Parietal lobe (tissue), 2 donors: ENCODE measurements around the gene ASCC1. TPM values are rescaled to one million over a fixed set of nuclear protein-coding genes. Genes with fewer than 3 reads are reported as not detected.

Source experiments
- small RNA-seq: library from RNA; depleted of rRNA; stranded (forward); fragments of <200 nt; gene quantifications from one replicate; pipeline ENCODE3, GENCODE V24; 2014; ENCODE audit warnings: low replicate concordance
- total RNA-seq: library from RNA; depleted of rRNA; stranded (reverse); fragments of >200 nt; gene quantifications from one replicate; pipeline ENCODE4 v1.2.3, GENCODE V29; 2014

The ASCC1 gene, protein sequence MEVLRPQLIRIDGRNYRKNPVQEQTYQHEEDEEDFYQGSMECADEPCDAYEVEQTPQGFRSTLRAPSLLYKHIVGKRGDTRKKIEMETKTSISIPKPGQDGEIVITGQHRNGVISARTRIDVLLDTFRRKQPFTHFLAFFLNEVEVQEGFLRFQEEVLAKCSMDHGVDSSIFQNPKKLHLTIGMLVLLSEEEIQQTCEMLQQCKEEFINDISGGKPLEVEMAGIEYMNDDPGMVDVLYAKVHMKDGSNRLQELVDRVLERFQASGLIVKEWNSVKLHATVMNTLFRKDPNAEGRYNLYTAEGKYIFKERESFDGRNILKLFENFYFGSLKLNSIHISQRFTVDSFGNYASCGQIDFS
- 38.2 TPM for total RNA-seq

DNA sequence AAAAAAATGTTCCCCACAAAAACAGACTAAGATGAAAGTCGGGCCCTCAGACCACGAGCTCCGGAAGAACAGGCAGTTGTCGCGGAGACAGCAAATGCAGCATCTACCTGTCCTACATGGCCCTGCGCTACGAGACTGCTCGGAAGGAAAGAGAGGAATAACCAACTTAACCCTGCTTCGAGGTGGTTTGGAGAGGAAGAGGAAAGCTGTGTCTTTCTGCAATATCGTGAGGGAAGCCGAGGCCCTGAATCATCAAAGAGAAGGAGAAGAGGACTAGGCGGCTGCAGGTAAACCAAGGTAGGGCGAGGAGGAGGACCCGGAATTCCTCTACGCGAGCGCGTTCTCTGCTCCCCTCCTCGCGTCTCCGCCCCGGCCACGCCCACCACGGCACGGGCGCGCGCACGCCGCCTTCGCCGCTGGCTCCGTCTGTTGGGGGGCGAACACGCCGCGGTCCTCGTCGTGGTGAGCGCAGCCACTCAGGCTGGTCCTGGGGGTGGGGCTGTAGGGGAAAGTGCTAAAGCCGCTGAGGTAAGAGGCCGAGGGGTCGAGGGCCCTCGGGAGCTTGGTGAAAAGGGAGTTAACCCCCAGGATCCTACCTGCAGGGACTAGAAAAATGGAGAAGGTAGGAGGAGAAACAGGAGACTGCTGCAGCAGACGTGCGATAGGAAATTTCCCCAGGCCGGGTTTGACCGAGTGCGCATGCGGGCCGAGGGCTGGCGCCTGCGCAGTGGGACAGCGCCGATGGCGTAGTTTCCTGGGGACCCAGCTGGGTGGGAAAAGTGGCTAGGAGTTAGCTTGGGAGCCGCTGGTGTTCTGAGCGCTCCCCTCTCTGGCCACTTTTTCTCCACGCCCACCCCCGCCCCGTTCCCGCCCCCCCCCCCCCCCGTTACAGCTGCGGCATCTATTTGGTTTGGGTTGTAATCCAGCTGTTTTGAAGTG lies at the start of gene ASCC1, which contains the start of gene ANAPC16:
Gene ASCC1 (minus strand): TSS at position 666 of the 939 bp plus-strand sequence. CDS start 2,978 bp downstream, outside the sequence.
Gene ANAPC16 (plus strand): TSS at position 402 of the 939 bp plus-strand sequence. CDS start 7,903 bp downstream, outside the sequence.

DNA sequence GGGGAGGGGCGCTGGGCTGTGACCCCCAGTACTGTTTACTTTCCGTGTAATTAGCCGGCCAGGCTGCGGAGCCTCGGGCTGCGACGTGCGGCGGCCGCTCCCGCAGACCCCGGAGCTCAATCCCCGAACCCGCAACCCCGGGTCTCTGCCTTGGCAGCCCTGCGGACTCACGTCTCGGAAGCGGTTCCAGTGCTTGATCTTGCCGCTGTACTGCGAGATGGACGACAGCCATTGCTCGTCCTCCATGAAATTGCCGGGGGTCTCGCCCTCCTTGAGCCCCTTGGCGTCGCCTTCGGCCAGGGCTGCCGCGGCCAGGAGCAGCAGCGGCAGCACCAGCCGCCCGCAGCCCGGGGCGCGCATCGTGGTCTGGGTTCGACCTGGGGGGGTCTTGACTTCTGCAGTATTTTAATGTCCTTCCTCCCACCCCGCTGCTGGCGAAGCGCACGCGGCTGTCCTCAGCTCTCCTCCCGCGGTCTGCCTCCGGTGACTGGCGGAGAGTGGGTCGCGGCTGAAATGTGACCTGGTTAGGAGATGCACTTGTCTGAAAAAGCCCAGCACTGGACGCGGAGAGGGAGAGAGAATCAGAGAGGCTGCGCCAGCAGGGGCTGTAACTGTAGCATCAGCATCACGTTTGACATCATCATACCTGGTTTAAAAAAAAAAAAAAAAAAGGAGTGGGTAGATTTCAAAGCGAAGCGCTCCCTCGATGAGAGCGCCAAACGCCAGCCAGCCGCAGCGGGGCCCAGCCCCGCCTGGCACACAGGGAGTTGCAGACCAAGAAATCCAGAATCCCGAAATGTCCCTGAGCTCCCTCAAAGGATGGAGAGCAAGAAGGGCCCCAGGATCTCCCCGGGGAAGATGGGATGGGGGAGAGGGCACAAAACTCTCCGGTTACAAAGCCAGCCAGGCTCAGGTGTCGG lies 127.8 kb downstream of the ASCC1 start, which contains the start of gene SPOCK2:
Gene SPOCK2 (minus strand): TSS at position 583 of the 920 bp plus-strand sequence. CDS start 223 bp downstream, at position 360.

Small RNA genes lying within 50 kb of the gene (small RNA-seq; reads per million reads assigned to genes)
- not detected for gene RF00019
- not detected for gene RF00340

Other genes starting within 250 kb of the ASCC1 start
- gene SPOCK2, start 127.7 kb downstream of the ASCC1 start, total RNA-seq, result 18.5 TPM
- 20.3 TPM for gene ANAPC16, start 264 bp downstream of the ASCC1 start, total RNA-seq
- gene DDIT4, start 57.6 kb upstream of the ASCC1 start, total RNA-seq, result 13.8 TPM
- gene DNAJB12, start 138.6 kb upstream of the ASCC1 start, total RNA-seq, result 21.9 TPM